ENCODE measurements around the gene RFT1.
"Not testable (repeated sequence)": the region's sequence is repeated elsewhere in the genome, so short reads cannot be mapped to it uniquely, and the experiment has no call there.

Gene RFT1

GRCh38 chr3:53163444-53164387 lies 33.5 kb upstream of the RFT1 start:
- no peak for DNase-seq

- DNase-seq = no peak
Observed at GRCh38 chr3:53162672-53163443, 32.6 kb upstream of the RFT1 start.

- peak; percentile 12 for DNase-seq
Observed at GRCh38 chr3:53161820-53162671, 31.8 kb upstream of the RFT1 start.

- no peak for DNase-seq
Observed at GRCh38 chr3:53161450-53161819, 31.2 kb upstream of the RFT1 start.

GRCh38 chr3:53160660-53161449 lies 30.6 kb upstream of the RFT1 start, which contains the start of gene PRKCD:
Gene PRKCD (plus strand): TSS chr3:53161209. CDS start chr3:53178423, 17,214 bp downstream.
- peak; percentile 68 for DNase-seq

- no peak for DNase-seq
Observed at GRCh38 chr3:53160061-53160659, 29.9 kb upstream of the RFT1 start.

- DNase-seq = no peak
Observed at GRCh38 chr3:53159156-53160060, 29.2 kb upstream of the RFT1 start.

GRCh38 chr3:53158765-53159155 lies 28.5 kb upstream of the RFT1 start:
- no peak for DNase-seq

GRCh38 chr3:53157974-53158580 lies 27.8 kb upstream of the RFT1 start:
- no peak for DNase-seq

GRCh38 chr3:53156368-53156834 lies 26.2 kb upstream of the RFT1 start:
- DNase-seq = no peak

- no peak for DNase-seq
Observed at GRCh38 chr3:53155760-53156159, 25.5 kb upstream of the RFT1 start.

- DNase-seq = no peak
Observed at GRCh38 chr3:53154881-53155285, 24.6 kb upstream of the RFT1 start.

GRCh38 chr3:53153980-53154379 lies 23.7 kb upstream of the RFT1 start:
- DNase-seq = no peak

GRCh38 chr3:53153264-53153823 lies 23.1 kb upstream of the RFT1 start:
- no peak for DNase-seq

- DNase-seq = no peak
Observed at GRCh38 chr3:53151870-53152660, 21.8 kb upstream of the RFT1 start.

GRCh38 chr3:53151465-53151864 lies 21.2 kb upstream of the RFT1 start:
- DNase-seq = no peak

- DNase-seq = not testable (repeated sequence)
Observed at GRCh38 chr3:53151086-53151438, 20.8 kb upstream of the RFT1 start.

- no peak for DNase-seq
Observed at GRCh38 chr3:53150247-53151085, 20.2 kb upstream of the RFT1 start.

All from fibroblast of skin of scalp (primary cell).